Activated T-helper 17 cell treated with anti-CD3 and anti-CD28 coated beads, Interleukin-2, amount 50 U/mL, for 72 hours (primary cell): Measurements from ENCODE around the gene PACRGL. TPM values are rescaled to one million over a fixed set of nuclear protein-coding genes. Genes with fewer than 3 reads are reported as not detected.
A peak's percentile ranks its signal among the peaks of the same experiment; 100 is the strongest.
"Not testable (repeated sequence)": the region's sequence is repeated elsewhere in the genome, so short reads cannot be mapped to it uniquely, and the experiment has no call there.

Experiments
- ATAC-seq: fragments of 150-1000 bp; cut with Tn5 transposase; replicated peaks from 2 replicates; pipeline ENCODE4 v1.10.0; 2021; ENCODE audit warnings: mild to moderate bottlenecking, moderate library complexity
- H3K27ac Mint-ChIP-seq: one replicate; pipeline ENCODE4 v1.8.0; 2022; ENCODE audit warnings: mixed read lengths
- H3K27me3 Mint-ChIP-seq: one replicate; pipeline ENCODE4 v1.8.0; 2022; ENCODE audit warnings: mixed read lengths
- H3K36me3 Mint-ChIP-seq: one replicate; pipeline ENCODE4 v1.8.0; 2022; ENCODE audit warnings: low read depth, mild to moderate bottlenecking, mixed read lengths
- H3K4me1 Mint-ChIP-seq: one replicate; pipeline ENCODE4 v1.8.0; 2022; ENCODE audit warnings: mixed read lengths
- H3K4me3 Mint-ChIP-seq: one replicate; pipeline ENCODE4 v1.8.0; 2022; ENCODE audit warnings: mild to moderate bottlenecking, mixed read lengths
- H3K9me3 Mint-ChIP-seq: one replicate; pipeline ENCODE4 v1.8.0; 2022; ENCODE audit warnings: mixed read lengths
- total RNA-seq, 2 donors: library from RNA; stranded (reverse); gene quantifications; one replicate each; pipeline ENCODE4 v1.2.3, GENCODE V29; 2022

PACRGL gene
- total RNA-seq, 2 donors from 2014 or later: 8.0 to 9.3 TPM

GRCh38 chr4:20684852-20685763 is 15.2 kb upstream of the PACRGL start:
- no peak for ATAC-seq
- H3K27ac Mint-ChIP-seq: no peak overlapping the region
- no peak overlapping the region for H3K4me3 Mint-ChIP-seq
- peaks cover 10% of the 10 kb centered on the region for H3K27me3 Mint-ChIP-seq
- no peaks in the 10 kb centered on the region for H3K36me3 Mint-ChIP-seq
- H3K4me1 Mint-ChIP-seq: no peaks in the 10 kb centered on the region
- H3K9me3 Mint-ChIP-seq: no peaks in the 10 kb centered on the region

DNA sequence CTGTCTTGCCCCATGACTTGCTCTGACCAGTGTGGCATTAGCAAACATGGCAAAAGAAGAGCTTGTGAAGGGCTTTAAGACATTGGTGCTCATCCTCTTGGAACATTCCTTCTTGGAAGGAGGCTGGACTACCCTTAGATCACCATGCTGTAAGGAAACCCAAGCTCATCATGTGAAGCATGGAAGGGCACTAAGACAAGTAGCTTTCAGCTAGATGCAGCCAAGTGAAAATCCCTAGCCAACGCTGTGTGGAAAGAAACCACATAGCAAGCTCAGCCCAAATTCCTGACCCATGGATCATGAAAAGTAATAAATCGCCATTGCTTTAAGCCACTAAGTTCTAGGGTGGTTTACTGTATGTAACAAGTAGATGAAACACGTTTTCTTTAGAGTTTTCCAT is 12.4 kb upstream of the PACRGL start:
- H3K4me3 Mint-ChIP-seq: no peak overlapping the region
- no peak overlapping the region for H3K27ac Mint-ChIP-seq
- ATAC-seq: no peak
- H3K9me3 Mint-ChIP-seq: no peaks in the 10 kb centered on the region
- H3K4me1 Mint-ChIP-seq: no peaks in the 10 kb centered on the region
- no peaks in the 10 kb centered on the region for H3K36me3 Mint-ChIP-seq
- H3K27me3 Mint-ChIP-seq: peaks cover 6% of the 10 kb centered on the region

GRCh38 chr4:20696815-20697214 is 3.4 kb upstream of the PACRGL start:
- no peaks in the 10 kb centered on the region for H3K9me3 Mint-ChIP-seq
- no peak overlapping the region for H3K27ac Mint-ChIP-seq
- peaks cover 6% of the 10 kb centered on the region for H3K4me1 Mint-ChIP-seq
- ATAC-seq: no peak
- H3K4me3 Mint-ChIP-seq: no peak overlapping the region
- no peaks in the 10 kb centered on the region for H3K36me3 Mint-ChIP-seq
- H3K27me3 Mint-ChIP-seq: peaks cover 11% of the 10 kb centered on the region

DNA sequence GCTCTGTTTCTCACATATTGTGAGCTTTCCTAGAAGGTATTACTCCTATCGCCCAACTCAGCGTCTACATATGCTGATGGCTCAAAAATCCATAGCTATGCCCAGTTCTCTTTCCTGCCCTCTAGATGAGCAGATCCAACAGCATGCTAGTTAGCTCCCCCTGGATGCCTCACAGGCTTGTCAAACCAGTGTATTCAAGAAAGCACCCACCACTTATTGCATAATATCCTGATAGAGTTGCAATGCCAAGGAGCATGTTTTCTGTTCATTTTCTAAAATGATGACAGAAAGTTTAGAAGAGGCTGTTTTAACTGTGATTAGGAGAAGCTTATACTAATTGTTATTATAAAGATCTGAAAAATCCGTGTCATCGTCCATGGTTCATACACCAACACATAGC is 1.9 kb upstream of the PACRGL start:
- peaks cover 11% of the 10 kb centered on the region for H3K4me1 Mint-ChIP-seq
- H3K36me3 Mint-ChIP-seq: peaks cover under 1% of the 10 kb centered on the region
- no peaks in the 10 kb centered on the region for H3K9me3 Mint-ChIP-seq
- H3K27me3 Mint-ChIP-seq: peaks cover 11% of the 10 kb centered on the region
- H3K27ac Mint-ChIP-seq: no peak overlapping the region
- no peak overlapping the region for H3K4me3 Mint-ChIP-seq
- ATAC-seq: no peak

GRCh38 chr4:20698820-20699219 is 1.4 kb upstream of the PACRGL start:
- peaks cover 5% of the 10 kb centered on the region for H3K36me3 Mint-ChIP-seq

DNA sequence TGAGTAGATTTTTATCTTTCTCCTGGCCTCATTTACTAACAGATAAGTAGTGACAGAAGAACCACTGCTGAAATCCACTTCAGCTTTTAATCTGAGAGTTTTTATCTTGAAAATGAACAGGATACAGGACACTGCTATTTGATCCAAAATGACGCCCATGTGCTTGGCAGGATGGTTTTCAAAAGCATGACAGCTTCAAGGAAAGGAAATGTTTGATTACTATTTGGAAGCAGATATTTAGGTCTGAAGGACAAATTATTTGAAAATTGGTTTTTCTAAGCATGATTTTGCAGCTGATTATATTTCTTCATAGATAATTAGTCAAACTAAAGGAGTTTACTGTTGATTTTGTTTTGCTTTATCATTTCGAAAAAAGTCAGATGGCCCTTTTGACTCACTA is 11.1 kb downstream of the PACRGL start:
- H3K4me1 Mint-ChIP-seq: no peaks in the 10 kb centered on the region
- no peaks in the 10 kb centered on the region for H3K9me3 Mint-ChIP-seq
- no peaks in the 10 kb centered on the region for H3K27me3 Mint-ChIP-seq
- H3K27ac Mint-ChIP-seq: no peak overlapping the region
- H3K4me3 Mint-ChIP-seq: no peak overlapping the region
- H3K36me3 Mint-ChIP-seq: peaks cover 86% of the 10 kb centered on the region
- no peak for ATAC-seq

More at GRCh38 chr4:20698820-20699219, 1.4 kb upstream of the PACRGL start:
- Mint-ChIP-seq H3K9me3 (no peaks in the 10 kb centered on the region), H3K27ac (no peak overlapping the region), H3K27me3 (peaks cover 11% of the 10 kb centered on the region), H3K4me3 (peak overlapping the region; percentile 92), H3K4me1 (peaks cover 13% of the 10 kb centered on the region)
- no peak for ATAC-seq

DNA sequence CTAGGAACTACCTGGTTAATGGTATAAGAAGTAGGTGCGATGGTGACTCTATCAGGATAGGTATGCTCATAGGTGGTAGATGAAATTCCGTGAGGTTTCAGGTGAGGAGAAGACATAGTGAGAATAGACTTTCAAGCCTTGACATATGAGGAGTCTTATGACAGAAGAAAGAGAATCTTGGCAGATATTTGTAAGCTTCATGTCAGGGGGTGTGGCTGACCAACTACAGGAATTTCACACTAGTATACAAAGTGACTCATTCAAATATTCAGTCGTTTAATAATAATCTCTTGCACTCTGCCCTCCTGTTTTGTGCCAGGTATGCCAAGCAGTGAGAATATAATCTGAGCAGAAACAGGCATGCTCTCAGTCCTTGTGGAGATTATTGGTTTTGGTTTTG is 22.8 kb downstream of the PACRGL start:
- Mint-ChIP-seq H3K27ac (no peak overlapping the region), H3K36me3 (peaks cover 92% of the 10 kb centered on the region), H3K4me1 (no peaks in the 10 kb centered on the region), H3K4me3 (no peak overlapping the region), H3K9me3 (peaks cover 5% of the 10 kb centered on the region), H3K27me3 (no peaks in the 10 kb centered on the region)
- no peak for ATAC-seq

- Mint-ChIP-seq H3K9me3 (peaks cover 5% of the 10 kb centered on the region), H3K36me3 (peaks cover 88% of the 10 kb centered on the region), H3K4me1 (no peaks in the 10 kb centered on the region), H3K27ac (no peak overlapping the region), H3K27me3 (no peaks in the 10 kb centered on the region), H3K4me3 (no peak overlapping the region)
- no peak for ATAC-seq
Measured at GRCh38 chr4:20723463-20723862, 23.2 kb downstream of the PACRGL start.

GRCh38 chr4:20724915-20725314 is 24.7 kb downstream of the PACRGL start:
- Mint-ChIP-seq H3K36me3 (peaks cover 83% of the 10 kb centered on the region), H3K9me3 (peaks cover 5% of the 10 kb centered on the region), H3K4me3 (no peak overlapping the region), H3K27ac (no peak overlapping the region), H3K4me1 (no peaks in the 10 kb centered on the region), H3K27me3 (no peaks in the 10 kb centered on the region)
- ATAC-seq: no peak

- no peak overlapping the region for H3K4me3 Mint-ChIP-seq
- H3K36me3 Mint-ChIP-seq: peaks cover 64% of the 10 kb centered on the region
- no peaks in the 10 kb centered on the region for H3K4me1 Mint-ChIP-seq
- no peaks in the 10 kb centered on the region for H3K27me3 Mint-ChIP-seq
- peaks cover 23% of the 10 kb centered on the region for H3K9me3 Mint-ChIP-seq
- H3K27ac Mint-ChIP-seq: no peak overlapping the region
- no peak for ATAC-seq
Measured at GRCh38 chr4:20735931-20736330, 35.7 kb downstream of the PACRGL start.

GRCh38 chr4:20746000-20746399 is 45.7 kb downstream of the PACRGL start:
- not testable (repeated sequence) for H3K27me3 Mint-ChIP-seq, H3K36me3 Mint-ChIP-seq, H3K4me3 Mint-ChIP-seq, H3K27ac Mint-ChIP-seq, H3K4me1 Mint-ChIP-seq, H3K9me3 Mint-ChIP-seq, ATAC-seq

DNA sequence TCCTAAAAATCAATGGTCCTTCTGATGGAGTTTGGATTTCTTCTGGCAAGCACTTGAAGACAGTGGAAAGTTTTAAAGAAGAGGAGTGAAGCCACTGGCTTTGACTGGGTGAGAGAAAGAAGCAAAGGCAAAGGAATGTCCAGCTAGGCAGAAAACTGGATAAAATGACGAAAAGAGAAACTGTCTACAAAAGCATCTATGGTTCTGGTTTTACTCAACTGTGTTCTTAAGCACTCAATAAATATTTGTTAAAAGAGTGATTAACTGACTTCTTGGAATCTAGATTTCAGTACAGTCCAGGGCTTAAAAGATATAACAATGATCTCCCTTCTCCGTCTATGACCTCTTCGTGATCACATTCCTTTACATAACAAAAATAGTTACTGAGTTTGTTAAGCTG is 52.4 kb downstream of the PACRGL start:
- Mint-ChIP-seq H3K4me3 (no peak overlapping the region), H3K9me3 (no peaks in the 10 kb centered on the region), H3K27ac (no peak overlapping the region), H3K36me3 (peaks cover 11% of the 10 kb centered on the region), H3K4me1 (peaks cover 5% of the 10 kb centered on the region), H3K27me3 (no peaks in the 10 kb centered on the region)
- no peak for ATAC-seq

DNA sequence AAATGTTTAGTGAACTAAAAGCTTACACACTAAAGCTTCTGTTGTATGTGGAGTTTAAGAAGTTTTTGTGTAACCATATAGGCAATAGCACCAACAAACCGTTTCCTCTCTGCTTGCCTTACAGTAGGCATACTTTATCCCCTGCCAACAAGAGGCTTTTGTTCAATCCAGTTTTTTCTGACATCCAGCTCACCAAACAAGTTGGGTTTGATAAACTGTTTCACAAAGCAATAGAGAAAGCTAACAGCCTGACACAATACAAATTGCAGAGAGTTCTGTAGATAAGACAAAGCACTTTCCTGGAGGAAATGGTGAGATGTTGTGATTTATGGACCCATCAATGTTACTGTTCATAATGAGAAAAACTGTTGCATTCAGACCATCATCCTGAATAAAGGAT is 53.8 kb downstream of the PACRGL start:
- Mint-ChIP-seq H3K9me3 (no peaks in the 10 kb centered on the region), H3K4me3 (no peak overlapping the region), H3K27ac (no peak overlapping the region), H3K4me1 (peaks cover 5% of the 10 kb centered on the region), H3K36me3 (peaks cover 11% of the 10 kb centered on the region), H3K27me3 (no peaks in the 10 kb centered on the region)
- ATAC-seq: no peak

DNA sequence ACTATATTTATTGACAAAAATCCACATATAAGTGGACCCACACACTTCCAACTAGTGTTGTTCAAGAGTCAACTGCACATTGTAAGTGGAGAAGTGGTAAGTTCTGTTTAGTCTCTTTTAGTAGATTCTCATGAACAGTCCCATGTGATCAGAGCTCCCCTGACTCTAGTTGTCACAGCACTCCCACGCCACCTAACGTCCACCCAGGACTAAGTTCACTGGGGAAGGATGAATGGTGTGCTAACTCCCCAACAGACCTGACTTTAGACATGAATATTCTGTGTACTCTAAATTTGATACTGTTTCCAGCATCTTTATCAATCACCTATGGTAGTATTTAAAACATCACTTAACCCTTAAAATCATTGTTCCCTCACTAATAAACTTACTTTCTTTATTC is 59.8 kb downstream of the PACRGL start:
- H3K9me3 Mint-ChIP-seq: no peaks in the 10 kb centered on the region
- ATAC-seq: no peak

GRCh38 chr4:20761382-20761781 is 61.1 kb downstream of the PACRGL start:
- H3K27me3 Mint-ChIP-seq: no peaks in the 10 kb centered on the region
- no peak overlapping the region for H3K27ac Mint-ChIP-seq
- no peaks in the 10 kb centered on the region for H3K36me3 Mint-ChIP-seq
- no peaks in the 10 kb centered on the region for H3K9me3 Mint-ChIP-seq
- ATAC-seq: no peak
- no peaks in the 10 kb centered on the region for H3K4me1 Mint-ChIP-seq
- no peak overlapping the region for H3K4me3 Mint-ChIP-seq

More for the DNA sequence above, 59.8 kb downstream of the PACRGL start:
- Mint-ChIP-seq H3K27ac (no peak overlapping the region), H3K4me3 (no peak overlapping the region), H3K36me3 (no peaks in the 10 kb centered on the region), H3K27me3 (no peaks in the 10 kb centered on the region), H3K4me1 (no peaks in the 10 kb centered on the region)
